Neutrophil (primary cell): ENCODE measurements around the gene SHLD2.

Experiments used
- H3K27ac ChIP-seq: fragments of 200-600 bp; sonication (generic); 2 replicates; pipeline ENCODE4 v1.5.1; 2016; ENCODE audit warnings: mild to moderate bottlenecking, moderate library complexity
- H3K27me3 ChIP-seq: fragments of 200-600 bp; sonication (generic); 2 replicates; pipeline ENCODE4 v1.6.0; 2016; ENCODE audit warnings: mild to moderate bottlenecking
- H3K36me3 ChIP-seq: fragments of 200-600 bp; sonication (generic); 2 replicates; pipeline ENCODE4 v1.5.1; 2017
- H3K4me1 ChIP-seq, 2 experiments: fragments of 200-600 bp in 1 of 2; sonication (generic) in 1 of 2; 1 replicate in 1 of 2; 2 replicates in 1 of 2; pipeline versions ENCODE4 v1.5.1 to v1.6.1; 2013 to 2016; ENCODE audit warnings: low read depth in 1 of 2, low read length in 1 of 2, mild to moderate bottlenecking in 1 of 2, moderate library complexity in 1 of 2; ENCODE audit not compliant: control insufficient read depth in 1 of 2, insufficient read depth in 1 of 2
- H3K4me3 ChIP-seq, 2 experiments: fragments of 200-600 bp in 1 of 2; sonication (generic) in 1 of 2; 1 replicate in 1 of 2; 2 replicates in 1 of 2; pipeline ENCODE4 v1.5.1; 2013 to 2016; ENCODE audit warnings: low read depth in 1 of 2, low read length in 1 of 2, mild to moderate bottlenecking in 1 of 2, moderate library complexity in 1 of 2
- H3K9me3 ChIP-seq: fragments of 200-600 bp; sonication (generic); 2 replicates; pipeline ENCODE4 v1.5.1; 2016
- TF ChIP-seq, protein P1 (sequence below): fragments of 200-600 bp; sonication (generic); IDR thresholded peaks from 2 replicates; pipeline ENCODE4 v1.5.1; 2016; ENCODE audit warnings: antibody characterized with exemption

Gene SHLD2, protein sequence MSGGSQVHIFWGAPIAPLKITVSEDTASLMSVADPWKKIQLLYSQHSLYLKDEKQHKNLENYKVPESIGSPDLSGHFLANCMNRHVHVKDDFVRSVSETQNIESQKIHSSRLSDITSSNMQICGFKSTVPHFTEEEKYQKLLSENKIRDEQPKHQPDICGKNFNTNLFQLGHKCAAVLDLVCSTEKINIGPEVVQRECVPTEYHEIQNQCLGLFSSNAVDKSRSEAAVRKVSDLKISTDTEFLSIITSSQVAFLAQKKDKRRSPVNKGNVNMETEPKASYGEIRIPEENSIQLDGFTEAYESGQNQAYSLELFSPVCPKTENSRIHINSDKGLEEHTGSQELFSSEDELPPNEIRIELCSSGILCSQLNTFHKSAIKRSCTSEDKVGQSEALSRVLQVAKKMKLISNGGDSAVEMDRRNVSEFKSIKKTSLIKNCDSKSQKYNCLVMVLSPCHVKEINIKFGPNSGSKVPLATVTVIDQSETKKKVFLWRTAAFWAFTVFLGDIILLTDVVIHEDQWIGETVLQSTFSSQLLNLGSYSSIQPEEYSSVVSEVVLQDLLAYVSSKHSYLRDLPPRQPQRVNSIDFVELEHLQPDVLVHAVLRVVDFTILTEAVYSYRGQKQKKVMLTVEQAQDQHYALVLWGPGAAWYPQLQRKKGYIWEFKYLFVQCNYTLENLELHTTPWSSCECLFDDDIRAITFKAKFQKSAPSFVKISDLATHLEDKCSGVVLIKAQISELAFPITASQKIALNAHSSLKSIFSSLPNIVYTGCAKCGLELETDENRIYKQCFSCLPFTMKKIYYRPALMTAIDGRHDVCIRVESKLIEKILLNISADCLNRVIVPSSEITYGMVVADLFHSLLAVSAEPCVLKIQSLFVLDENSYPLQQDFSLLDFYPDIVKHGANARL

DNA sequence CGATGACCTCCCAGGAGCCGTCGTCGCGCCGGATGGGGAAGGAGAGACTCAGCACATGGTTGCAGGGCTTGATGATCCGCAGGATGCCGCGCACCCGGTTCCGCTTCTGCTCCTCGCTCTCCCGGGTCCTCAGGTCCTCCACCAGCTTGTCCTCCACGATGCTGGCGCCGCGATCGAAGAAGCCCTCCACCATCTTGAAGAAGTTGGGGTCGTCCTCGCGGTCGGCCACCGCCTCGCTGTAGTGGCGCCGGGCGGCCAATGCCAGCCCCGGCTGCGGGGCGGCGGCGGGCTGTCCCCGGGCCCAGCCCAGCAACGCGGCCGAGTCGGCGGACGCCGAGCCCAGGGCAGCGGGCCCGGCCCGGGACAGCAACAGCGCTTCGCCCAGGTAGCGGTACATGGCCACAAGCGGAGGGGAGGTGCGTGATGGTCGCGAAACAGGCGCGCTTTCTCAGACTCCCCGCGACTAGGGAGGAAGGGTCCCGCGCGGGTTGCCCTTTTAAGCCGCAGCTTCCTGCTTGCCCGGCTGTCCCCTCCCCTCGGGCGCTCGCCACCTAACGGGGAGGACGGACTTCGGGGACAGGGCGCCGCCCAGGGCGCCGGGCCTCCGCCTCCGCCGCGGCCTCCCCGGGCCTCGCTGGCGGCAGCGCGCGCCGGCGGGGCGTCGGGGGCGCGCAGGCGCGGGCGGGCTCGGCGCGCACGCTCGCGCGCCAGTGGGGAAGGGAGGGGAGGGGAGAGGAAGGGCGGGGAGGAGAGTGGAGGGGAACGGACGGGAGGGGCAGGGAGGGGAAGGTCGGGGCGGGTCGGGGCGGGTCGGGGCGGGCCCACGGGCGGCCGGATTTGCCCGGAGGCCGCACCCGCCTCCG is at the start of gene SHLD2, which contains the start of gene GLUD1:
Gene SHLD2, plus strand, starts transcription at position 834 of the 863 bp plus-strand sequence. CDS start 56,149 bp downstream, outside the sequence.
Gene GLUD1, minus strand, starts transcription at position 471 of the 863 bp plus-strand sequence. Its CDS starts 74 bp downstream, at position 397.
- H3K27me3 ChIP-seq = no peaks in the 10 kb centered on the region
- peak within 1 kb of the TSS; percentile 92 for H3K27ac ChIP-seq
- TF ChIP-seq, protein P1, sequence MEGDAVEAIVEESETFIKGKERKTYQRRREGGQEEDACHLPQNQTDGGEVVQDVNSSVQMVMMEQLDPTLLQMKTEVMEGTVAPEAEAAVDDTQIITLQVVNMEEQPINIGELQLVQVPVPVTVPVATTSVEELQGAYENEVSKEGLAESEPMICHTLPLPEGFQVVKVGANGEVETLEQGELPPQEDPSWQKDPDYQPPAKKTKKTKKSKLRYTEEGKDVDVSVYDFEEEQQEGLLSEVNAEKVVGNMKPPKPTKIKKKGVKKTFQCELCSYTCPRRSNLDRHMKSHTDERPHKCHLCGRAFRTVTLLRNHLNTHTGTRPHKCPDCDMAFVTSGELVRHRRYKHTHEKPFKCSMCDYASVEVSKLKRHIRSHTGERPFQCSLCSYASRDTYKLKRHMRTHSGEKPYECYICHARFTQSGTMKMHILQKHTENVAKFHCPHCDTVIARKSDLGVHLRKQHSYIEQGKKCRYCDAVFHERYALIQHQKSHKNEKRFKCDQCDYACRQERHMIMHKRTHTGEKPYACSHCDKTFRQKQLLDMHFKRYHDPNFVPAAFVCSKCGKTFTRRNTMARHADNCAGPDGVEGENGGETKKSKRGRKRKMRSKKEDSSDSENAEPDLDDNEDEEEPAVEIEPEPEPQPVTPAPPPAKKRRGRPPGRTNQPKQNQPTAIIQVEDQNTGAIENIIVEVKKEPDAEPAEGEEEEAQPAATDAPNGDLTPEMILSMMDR = no peak
- H3K36me3 ChIP-seq = no peaks in the 10 kb centered on the region
- H3K9me3 ChIP-seq = no peaks in the 10 kb centered on the region
- peak within 1 kb of the TSS; percentile 81 to 87 for H3K4me3 ChIP-seq
- H3K4me1 ChIP-seq = peaks cover 24 to 29% of the 10 kb centered on the region in 2 experiments

DNA sequence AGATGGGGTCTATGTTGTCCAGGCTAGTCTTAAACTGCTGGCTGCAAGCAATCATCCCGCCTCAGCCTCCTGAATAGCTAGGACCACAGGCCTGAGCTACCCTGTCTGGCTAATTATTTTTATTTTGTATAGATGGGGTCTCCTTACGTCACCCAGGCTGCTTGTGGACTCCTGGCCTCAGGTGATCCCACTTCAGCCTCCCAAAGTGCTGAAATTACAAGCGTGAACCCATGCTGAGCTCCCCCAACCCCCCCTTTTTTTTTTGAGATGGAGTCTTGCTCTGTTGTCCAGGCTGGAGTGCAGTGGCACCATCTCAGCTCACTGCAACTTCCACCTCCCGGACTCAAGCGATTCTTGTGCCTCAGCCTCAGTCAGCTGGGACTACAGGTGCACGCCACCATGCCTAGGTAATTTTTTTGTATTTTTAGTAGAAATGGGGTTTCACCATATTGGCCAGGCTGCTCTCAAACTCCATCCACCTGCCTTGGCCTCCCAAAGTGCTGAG is 49.5 kb upstream of the SHLD2 start:
- Histone ChIP-seq H3K27ac (no peak overlapping the region), H3K4me1 (no peaks in the 10 kb centered on the region), H3K9me3 (no peaks in the 10 kb centered on the region), H3K4me3 (no peak overlapping the region), H3K36me3 (peaks cover 26% of the 10 kb centered on the region), H3K27me3 (no peaks in the 10 kb centered on the region)
- TF ChIP-seq, protein P1 = no peak

DNA sequence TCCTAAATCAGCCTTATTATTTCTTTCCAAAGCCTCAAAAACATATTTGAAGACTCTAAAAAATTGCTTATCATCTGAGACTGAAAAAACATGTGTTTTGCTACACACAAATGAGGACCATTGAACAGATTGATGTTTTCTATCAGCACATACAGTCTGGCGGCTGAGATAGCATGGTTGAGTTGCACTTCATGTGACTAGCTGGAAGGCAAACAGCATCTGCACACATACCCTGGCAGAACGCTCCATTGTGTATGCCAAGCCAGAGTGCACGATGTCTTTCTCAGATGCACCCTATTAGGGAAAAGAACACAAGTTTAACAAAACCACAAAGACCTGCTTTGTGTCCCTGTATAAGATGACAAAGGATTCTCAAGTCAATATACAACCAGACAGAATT is 41.9 kb upstream of the SHLD2 start:
- Histone ChIP-seq H3K36me3 (peaks cover 80% of the 10 kb centered on the region), H3K9me3 (no peaks in the 10 kb centered on the region)
- TF ChIP-seq, protein P1 = no peak

DNA sequence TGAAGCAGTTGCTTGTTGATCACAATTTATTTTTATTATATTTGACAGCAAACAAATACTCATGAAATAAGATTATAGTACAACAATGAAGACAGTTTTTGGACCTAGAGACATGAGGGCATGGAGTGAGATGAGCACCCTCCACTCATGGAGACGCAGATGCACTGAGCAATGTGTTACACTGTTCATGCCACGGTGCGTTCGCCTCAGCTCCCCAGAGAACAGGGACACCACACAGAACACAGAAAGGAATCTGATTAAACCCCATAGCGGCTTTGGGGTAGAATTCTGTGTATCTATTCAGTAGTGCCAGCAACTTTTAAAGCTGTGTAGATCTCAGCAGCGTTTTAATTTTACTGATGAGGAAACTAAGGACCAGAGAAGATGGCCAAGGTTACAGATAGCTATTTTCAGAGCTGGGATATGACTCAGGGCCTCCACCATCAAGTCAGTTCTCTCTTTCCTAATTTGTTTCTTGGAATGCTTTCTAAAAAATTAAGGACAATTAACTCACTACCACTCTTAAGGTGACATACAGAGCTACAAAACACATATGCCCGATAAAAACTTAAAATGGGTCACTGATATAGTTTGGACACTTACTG is 41.3 kb upstream of the SHLD2 start:
- Histone ChIP-seq H3K36me3 (peaks cover 84% of the 10 kb centered on the region), H3K9me3 (no peaks in the 10 kb centered on the region)
- TF ChIP-seq, protein P1 = no peak

More for the DNA sequence above, 41.9 kb upstream of the SHLD2 start:
- Histone ChIP-seq H3K27me3 (no peaks in the 10 kb centered on the region), H3K27ac (no peak overlapping the region), H3K4me3 (no peak overlapping the region), H3K4me1 (no peaks in the 10 kb centered on the region)

More for the DNA sequence above, 41.3 kb upstream of the SHLD2 start:
- Histone ChIP-seq H3K4me1 (no peaks in the 10 kb centered on the region), H3K27me3 (no peaks in the 10 kb centered on the region), H3K4me3 (no peak overlapping the region), H3K27ac (no peak overlapping the region)
